ENCODE data around the gene NLGN3.

Gene NLGN3

DNA sequence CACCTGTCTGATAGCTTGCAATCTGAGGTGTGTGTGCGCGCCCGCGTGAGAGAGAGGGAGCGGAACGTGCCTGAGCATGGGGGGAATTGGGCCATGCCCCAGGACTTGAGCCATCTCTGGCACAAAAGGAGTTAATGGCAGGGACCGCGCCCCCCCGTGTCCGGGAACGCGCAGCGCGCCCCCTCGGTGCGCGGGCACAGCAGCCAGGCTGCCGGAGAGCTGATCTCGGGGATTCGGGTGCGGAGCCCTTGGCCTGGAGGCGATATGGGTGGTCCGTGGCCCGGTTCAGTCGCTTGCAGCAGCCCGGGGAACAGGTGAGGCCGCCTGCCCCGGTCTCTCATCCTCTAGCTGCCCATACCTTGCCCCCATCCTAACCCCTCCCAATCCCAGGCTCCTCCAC lies at the start of gene NLGN3:
NLGN3 (plus strand) TSS at position 191 of the 400 bp plus-strand sequence. CDS start 2,909 bp downstream, outside the sequence.
- DNase-seq (ENCODE audit: low read depth in 2 of 2), result no peak

- no peak for DNase-seq (ENCODE audit: low read depth in 2 of 2)
Observed at GRCh38 chrX:71095033-71095432, 49.6 kb upstream of the NLGN3 start.

DNA sequence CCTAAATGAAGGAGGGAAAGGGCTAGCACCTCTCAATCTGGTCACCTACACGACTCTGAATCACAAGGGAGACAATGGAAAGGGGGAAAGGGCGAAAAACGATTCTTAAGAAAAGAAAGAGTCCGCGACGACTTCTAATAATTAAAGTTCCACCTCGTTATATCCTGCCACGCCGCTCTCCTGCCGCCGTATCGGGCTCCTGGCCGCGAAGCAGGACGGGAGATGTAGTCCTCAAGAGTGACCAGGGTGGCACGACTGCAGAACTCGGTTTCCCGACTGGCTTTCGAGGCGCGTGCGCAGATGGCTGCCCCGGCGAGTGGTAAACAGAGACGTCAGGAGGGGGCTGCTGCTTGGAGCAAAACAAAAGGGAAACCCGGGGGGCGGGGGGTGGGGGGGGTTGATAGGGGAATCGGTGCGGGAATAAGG lies 49.1 kb upstream of the NLGN3 start, which contains the start of gene FOXO4:
FOXO4 (plus strand) TSS at position 297 of the 426 bp plus-strand sequence. CDS start 678 bp downstream, outside the sequence.
- peak; percentile 57 to 65 for DNase-seq (ENCODE audit: low read depth in 2 of 2)

GRCh38 chrX:71095981-71096759 lies 48.5 kb upstream of the NLGN3 start:
- no peak for DNase-seq (ENCODE audit: low read depth in 2 of 2)

DNA sequence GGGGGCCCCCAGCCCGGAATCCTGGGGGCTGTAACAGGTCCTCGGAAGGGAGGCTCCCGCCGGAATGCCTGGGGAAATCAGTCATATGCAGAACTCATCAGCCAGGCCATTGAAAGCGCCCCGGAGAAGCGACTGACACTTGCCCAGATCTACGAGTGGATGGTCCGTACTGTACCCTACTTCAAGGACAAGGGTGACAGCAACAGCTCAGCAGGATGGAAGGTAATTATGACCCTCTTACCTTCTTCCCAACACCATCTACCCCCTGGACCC lies 47.9 kb upstream of the NLGN3 start:
- DNase-seq (ENCODE audit: low read depth in 2 of 2), result no peak

DNA sequence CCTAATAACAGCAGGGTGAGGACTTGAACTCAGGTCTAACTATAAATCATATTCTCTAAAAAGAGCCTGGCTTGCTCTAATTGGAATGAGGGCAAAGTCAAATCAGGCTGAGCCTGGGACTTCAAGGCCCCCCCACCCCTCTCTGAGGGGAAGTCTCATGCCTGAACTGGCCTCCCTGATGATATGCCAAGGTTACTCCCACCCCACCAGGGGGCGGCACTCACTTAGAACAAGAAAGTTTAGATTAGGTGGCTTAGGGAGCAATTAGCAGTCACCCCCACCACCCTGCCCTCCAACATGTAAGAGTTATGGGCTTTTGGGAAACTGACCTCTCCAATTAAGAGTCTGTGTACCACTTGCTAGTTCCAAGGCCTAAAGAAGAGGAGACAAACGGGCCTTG lies 46.3 kb upstream of the NLGN3 start:
- peak; percentile 50 to 52 for DNase-seq (ENCODE audit: low read depth in 2 of 2)

- DNase-seq (ENCODE audit: low read depth in 2 of 2), result no peak
Observed at GRCh38 chrX:71098951-71099506, 45.6 kb upstream of the NLGN3 start.

DNA sequence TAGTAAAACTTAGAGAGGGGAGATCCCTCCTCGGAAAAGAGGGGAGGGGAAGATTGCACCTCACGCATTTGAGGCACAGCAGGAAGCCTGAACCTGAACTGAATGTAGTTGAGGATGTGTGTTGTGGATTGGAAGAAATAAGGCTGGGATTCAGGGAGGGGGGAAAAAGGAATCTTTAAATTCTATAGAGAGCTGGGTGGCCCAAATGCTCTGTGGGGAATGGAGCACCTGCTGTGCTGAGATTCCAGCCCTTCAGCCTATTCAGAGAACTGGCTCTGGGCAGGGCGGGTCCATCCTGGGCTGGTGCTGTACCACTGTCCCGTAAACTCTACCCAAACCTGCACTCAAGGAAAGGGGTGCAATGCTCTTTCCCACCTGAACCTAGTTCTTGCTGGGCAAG lies 44.9 kb upstream of the NLGN3 start:
- DNase-seq (ENCODE audit: low read depth in 2 of 2), result no peak

- DNase-seq (ENCODE audit: low read depth in 2 of 2), result no peak
Observed at GRCh38 chrX:71100581-71101505, 43.8 kb upstream of the NLGN3 start.

GRCh38 chrX:71102292-71102691 lies 42.3 kb upstream of the NLGN3 start:
- DNase-seq (ENCODE audit: low read depth in 2 of 2), result no peak

DNA sequence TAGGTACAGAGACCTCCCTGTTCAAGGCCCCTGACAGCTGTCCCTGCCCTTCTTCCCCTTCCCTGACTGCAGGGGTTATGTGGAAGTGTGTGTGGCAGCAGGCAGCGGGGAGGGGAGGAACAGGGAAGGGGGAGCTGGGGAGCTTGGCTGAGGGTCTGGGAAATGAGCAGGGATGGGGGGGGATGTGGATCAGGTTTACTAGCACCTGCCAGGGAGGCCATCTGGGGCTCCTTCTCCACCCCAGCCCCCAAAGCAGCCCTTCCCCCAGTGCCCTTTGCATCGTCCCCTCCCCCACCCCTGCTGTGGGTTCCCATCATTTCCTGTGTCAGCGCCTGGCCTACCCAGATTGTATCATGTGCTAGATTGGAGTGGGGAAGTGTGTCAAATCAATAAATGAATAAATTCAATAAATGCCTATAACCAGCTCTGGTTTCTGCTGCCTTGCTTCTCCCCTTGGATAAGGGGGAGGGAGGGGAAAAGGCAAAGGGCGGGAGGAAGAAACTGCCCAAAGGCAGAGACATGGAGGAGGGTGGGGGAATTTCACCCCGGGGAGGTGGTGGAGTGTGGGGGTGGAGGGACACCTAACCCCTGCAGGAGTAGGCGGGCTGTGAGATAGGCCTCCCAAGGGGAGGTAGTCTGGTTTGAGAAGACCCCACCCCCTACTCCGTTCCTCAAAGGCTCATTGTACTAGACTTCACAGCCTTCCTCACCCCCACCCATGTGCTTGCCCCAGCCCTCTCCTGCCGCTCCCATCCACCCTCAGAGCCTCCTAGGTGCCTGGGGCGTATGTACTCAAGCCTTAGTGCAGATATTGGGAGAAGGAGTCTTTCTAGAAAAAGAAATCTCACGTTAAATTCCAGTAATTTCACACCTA lies 41.3 kb upstream of the NLGN3 start:
- DNase-seq (ENCODE audit: low read depth in 2 of 2), result no peak

GRCh38 chrX:71105628-71106027 lies 39.0 kb upstream of the NLGN3 start:
- no peak for DNase-seq (ENCODE audit: low read depth in 2 of 2)

- no peak for DNase-seq (ENCODE audit: low read depth in 2 of 2)
Observed at GRCh38 chrX:71106427-71106826, 38.2 kb upstream of the NLGN3 start, which contains the start of gene CXorf65. CXorf65 (minus strand) TSS chrX:71106740; CDS start chrX:71106556, 184 bp downstream.

DNA sequence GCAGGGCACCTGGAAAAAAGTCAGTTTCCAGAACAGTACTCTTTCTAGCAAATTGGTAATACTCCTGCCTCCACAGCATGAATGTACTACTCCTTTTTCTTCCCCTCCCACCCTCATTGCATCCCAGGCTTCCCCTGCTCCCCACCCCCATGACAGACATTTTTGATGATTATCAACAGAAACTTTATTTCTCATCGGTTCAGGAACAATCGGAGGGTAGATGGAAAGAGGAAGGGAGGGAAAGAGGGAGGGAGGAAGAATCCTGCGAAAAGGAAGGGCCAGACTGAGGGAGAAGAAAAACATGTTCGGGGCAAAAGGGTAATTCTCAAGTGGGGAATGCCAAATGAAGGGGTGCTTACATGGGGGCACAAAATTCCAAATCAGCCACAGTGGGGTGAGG lies 37.4 kb upstream of the NLGN3 start:
- DNase-seq (ENCODE audit: low read depth in 2 of 2), result no peak

DNA sequence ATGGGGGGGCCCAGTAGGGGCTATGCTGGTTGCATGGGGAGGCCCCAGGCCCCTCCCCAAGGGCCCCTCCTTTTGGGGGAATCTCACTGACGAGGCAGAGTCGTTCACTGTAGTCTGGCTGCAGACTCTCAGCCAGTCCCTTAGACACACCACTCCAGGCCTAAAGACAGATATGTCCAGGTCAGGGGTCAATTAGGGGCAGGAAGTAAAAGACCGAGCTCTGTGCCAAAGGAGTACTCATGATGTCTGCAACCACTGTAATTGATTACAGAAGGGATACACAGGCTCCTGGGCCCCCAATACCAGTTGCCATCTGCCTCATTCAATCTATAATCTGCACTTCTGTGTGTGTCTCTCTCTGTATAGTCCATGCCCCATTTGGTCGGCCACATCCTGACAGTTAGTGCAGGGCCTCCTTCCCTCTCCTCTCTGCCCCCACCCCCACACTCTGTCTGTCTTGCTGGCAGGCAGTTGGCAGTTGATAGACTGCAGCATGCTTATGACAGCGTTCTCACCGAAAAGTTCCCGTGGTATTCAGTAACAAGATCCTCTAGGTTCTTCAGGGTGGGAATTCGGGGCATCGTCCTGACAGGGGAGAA lies 36.8 kb upstream of the NLGN3 start:
- no peak for DNase-seq (ENCODE audit: low read depth in 2 of 2)

GRCh38 chrX:71109051-71109450 lies 35.6 kb upstream of the NLGN3 start:
- no peak for DNase-seq (ENCODE audit: low read depth in 2 of 2)

DNA sequence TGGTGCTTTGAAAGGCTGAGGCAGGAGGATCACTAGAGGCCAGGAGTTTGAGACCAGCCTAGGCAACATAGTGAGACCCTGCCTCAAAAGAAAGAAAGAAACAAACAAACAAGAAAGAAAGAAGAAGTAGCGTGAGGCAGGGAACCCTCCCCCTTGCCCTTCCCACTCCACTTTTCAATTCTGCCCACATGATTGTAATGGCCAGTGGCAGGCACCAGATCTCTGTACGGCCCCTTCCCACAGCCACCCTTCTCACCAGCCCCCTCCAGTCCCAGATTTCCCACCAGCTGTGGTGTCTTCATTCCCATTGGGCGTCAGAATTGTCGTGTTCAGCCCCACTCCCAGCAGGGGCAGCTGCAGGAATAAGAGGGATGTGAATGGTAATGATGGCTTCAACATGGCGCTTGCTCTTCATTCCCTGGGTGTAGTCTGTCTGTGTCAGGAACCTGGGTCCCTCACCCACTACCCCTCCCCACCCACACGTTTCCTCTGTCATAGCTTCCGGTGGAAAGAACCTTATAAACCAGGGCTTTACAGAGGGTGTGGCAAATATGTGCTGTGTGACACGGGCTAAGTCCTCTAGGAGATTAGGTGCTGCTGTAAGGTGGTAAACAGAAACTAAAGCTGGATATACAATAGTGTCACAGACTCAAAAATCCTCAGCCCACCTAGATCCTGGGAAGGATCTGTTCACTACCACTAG lies 33.3 kb upstream of the NLGN3 start, which contains the start of gene IL2RG:
IL2RG (minus strand) TSS at position 437 of the 703 bp plus-strand sequence; CDS start at position 399, 38 bp downstream.
- DNase-seq (ENCODE audit: low read depth in 2 of 2), result peak in 1 of 2 donors; percentile 59

GRCh38 chrX:71111921-71112431 lies 32.7 kb upstream of the NLGN3 start:
- DNase-seq (ENCODE audit: low read depth in 2 of 2), result no peak

- DNase-seq (ENCODE audit: low read depth in 2 of 2), result no peak
Observed at GRCh38 chrX:71117358-71117757, 27.3 kb upstream of the NLGN3 start.
